HG03432 (cell line): ENCODE measurements around the gene NOTCH1.

ENCODE experiments used
- ATAC-seq: cut with Tn5 transposase; IDR thresholded peaks from one replicate; pipeline ENCODE4 v1.9.1; 2021; ENCODE audit warnings: mild to moderate bottlenecking, moderate library complexity; ENCODE audit not compliant: unreplicated experiment

NOTCH1 gene

GRCh38 chr9:136545965-136546696 is at the start of gene NOTCH1:
NOTCH1 (minus strand) TSS chr9:136546048; CDS start chr9:136545786, 262 bp downstream.
- ATAC-seq: peak; percentile 68

- no peak for ATAC-seq
Measured at GRCh38 chr9:136594492-136594891, 48.6 kb upstream of the NOTCH1 start.

- ATAC-seq: no peak
Measured at GRCh38 chr9:136593581-136593980, 47.7 kb upstream of the NOTCH1 start.

GRCh38 chr9:136592666-136593065 is 46.8 kb upstream of the NOTCH1 start:
- no peak for ATAC-seq

GRCh38 chr9:136590821-136591752 is 45.2 kb upstream of the NOTCH1 start:
- no peak for ATAC-seq

- no peak for ATAC-seq
Measured at GRCh38 chr9:136589766-136590763, 44.2 kb upstream of the NOTCH1 start.

GRCh38 chr9:136588663-136589464 is 43.0 kb upstream of the NOTCH1 start:
- no peak for ATAC-seq

- ATAC-seq: no peak
Measured at GRCh38 chr9:136587944-136588662, 42.3 kb upstream of the NOTCH1 start.

- ATAC-seq: no peak
Measured at GRCh38 chr9:136587145-136587943, 41.5 kb upstream of the NOTCH1 start.

- ATAC-seq: no peak
Measured at GRCh38 chr9:136586391-136586953, 40.6 kb upstream of the NOTCH1 start.

- no peak for ATAC-seq
Measured at GRCh38 chr9:136585531-136586120, 39.8 kb upstream of the NOTCH1 start.

GRCh38 chr9:136584934-136585333 is 39.1 kb upstream of the NOTCH1 start:
- ATAC-seq: no peak

- no peak for ATAC-seq
Measured at GRCh38 chr9:136584401-136584932, 38.6 kb upstream of the NOTCH1 start.

GRCh38 chr9:136582977-136583735 is 37.3 kb upstream of the NOTCH1 start:
- ATAC-seq: no peak

GRCh38 chr9:136581614-136582447 is 36.0 kb upstream of the NOTCH1 start:
- ATAC-seq: no peak
